MCF 10A (cell line): ENCODE data around the gene KDM5A. TPM values are rescaled to one million over a fixed set of nuclear protein-coding genes. Genes with fewer than 3 reads are reported as not detected.
"Not testable (repeated sequence)": the region's sequence is repeated elsewhere in the genome, so short reads cannot be mapped to it uniquely, and the experiment has no call there.

ENCODE experiments used
- BruUV-seq: library from RNA; stranded (reverse); fragments of 400-500 nt; replicated peaks from 2 replicates; lab custom pipeline; 2021; lab: Mats Ljungman, UMichigan
- CTCF ChIA-PET: fragments of 300-600 bp; sonication (Branson Sonifier 250); formaldehyde crosslinking; extraction: SDS; loops from one replicate; lab custom pipeline; 2021; ENCODE audit warnings: antibody characterized with exemption, inconsistent platforms; lab: Yijun Ruan, JAX
- POLR2A ChIA-PET: fragments of 300-600, 350-650 bp; sonication (Branson Sonifier 250); formaldehyde crosslinking; extraction: SDS; loops from one replicate; lab custom pipeline; 2020; ENCODE audit warnings: antibody characterized with exemption, inconsistent platforms; lab: Yijun Ruan, JAX
- DNase-seq: peaks from one replicate; pipeline ENCODE4 v3.0.0-alpha.2; 2018; ENCODE audit not compliant: unreplicated experiment
- H3K27ac Mint-ChIP-seq: one replicate; pipeline ENCODE4 v1.8.0; 2022; ENCODE audit warnings: mild to moderate bottlenecking, low read depth, mixed read lengths; ENCODE audit not compliant: unreplicated experiment
- H3K27me3 Mint-ChIP-seq: one replicate; pipeline ENCODE4 v1.8.0; 2022; ENCODE audit warnings: mixed read lengths; ENCODE audit not compliant: insufficient read depth, unreplicated experiment
- H3K36me3 Mint-ChIP-seq: one replicate; pipeline ENCODE4 v1.8.0; 2022; ENCODE audit warnings: mild to moderate bottlenecking, moderate library complexity, mixed read lengths; ENCODE audit not compliant: insufficient read depth, unreplicated experiment
- H3K4me1 Mint-ChIP-seq: one replicate; pipeline ENCODE4 v1.8.0; 2022; ENCODE audit warnings: mixed read lengths; ENCODE audit not compliant: insufficient read depth, unreplicated experiment
- H3K4me3 Mint-ChIP-seq: one replicate; pipeline ENCODE4 v1.8.0; 2022; ENCODE audit warnings: mild to moderate bottlenecking, moderate library complexity, mixed read lengths; ENCODE audit not compliant: unreplicated experiment
- H3K9me3 Mint-ChIP-seq: one replicate; pipeline ENCODE4 v1.8.0; 2022; ENCODE audit warnings: mixed read lengths; ENCODE audit not compliant: unreplicated experiment
- intact Hi-C: fragments of 100-400 bp; cut with micrococcal nuclease; formaldehyde crosslinking; loops from 2 replicates; pipeline ENCODE4 v1.14.1; 2022
- total RNA-seq: library from RNA; stranded (reverse); gene quantifications from 2 replicates; pipeline ENCODE4 v1.2.3, GENCODE V29; 2022
- TF ChIP-seq, protein P1 (sequence below): fragments of 200-600 bp; IDR thresholded peaks from one replicate; pipeline ENCODE4 v1.8.0; 2022; ENCODE audit warnings: antibody characterized with exemption, mild to moderate bottlenecking; ENCODE audit not compliant: unreplicated experiment

KDM5A gene
- total RNA-seq, 1 experiment from 2014 or later, result 58.0 TPM

DNA sequence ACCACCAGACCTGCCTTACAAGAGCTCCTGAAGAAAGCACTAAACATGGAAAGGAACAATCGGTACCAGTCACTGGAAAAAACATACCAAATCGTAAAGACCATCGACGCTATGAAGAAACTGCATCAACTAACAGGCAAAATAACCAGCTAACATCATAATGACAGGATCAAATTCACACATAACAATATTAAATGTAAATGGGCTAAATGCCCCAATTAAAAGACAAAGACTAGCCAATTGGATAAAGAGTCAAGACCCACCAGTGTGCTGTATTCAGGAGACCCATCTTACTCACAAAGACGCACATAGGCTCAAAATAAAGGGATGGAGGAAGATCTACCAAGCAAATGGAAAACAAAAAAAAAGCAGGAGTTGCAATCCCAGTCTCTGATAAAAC is 89.6 kb downstream of the KDM5A start:
- H3K27ac Mint-ChIP-seq, H3K4me3 Mint-ChIP-seq, BruUV-seq, intact Hi-C loops, DNase-seq, CTCF ChIA-PET, H3K27me3 Mint-ChIP-seq, H3K4me1 Mint-ChIP-seq: not testable (repeated sequence)
- POLR2A ChIA-PET, result interaction anchor here (0.9 kb wide), 1 partner anchor 11 kb away, joined by 3 read pairs; no protein-coding TSS in a partner anchor
- Mint-ChIP-seq H3K36me3 (peaks cover 87% of the 10 kb centered on the region), H3K9me3 (peaks cover 29% of the 10 kb centered on the region)

DNA sequence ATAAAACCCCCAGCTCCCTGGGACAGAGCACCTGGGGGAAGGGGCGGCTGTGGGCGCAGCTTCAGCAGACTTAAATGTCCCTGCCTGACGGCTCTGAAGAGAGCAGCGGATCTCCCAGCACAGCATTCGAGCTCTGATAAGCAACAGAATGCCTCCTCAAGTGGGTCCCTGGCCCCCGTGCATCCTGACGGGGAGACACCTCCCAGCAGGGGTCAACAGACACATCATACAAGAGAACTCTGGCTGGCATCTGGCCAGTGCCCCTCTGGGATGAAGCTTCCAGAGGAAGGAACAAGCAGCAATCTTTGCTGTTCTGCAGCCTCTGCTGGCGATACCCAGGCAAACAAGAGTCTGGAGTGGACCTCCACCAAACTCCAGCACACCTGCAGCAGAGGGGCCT is 91.1 kb downstream of the KDM5A start:
- Mint-ChIP-seq H3K9me3 (peaks cover 29% of the 10 kb centered on the region), H3K36me3 (peaks cover 88% of the 10 kb centered on the region)
- BruUV-seq, intact Hi-C loops, H3K4me3 Mint-ChIP-seq, H3K4me1 Mint-ChIP-seq, CTCF ChIA-PET, H3K27ac Mint-ChIP-seq, DNase-seq, H3K27me3 Mint-ChIP-seq: not testable (repeated sequence)
- POLR2A ChIA-PET, result interaction anchor here (1.0 kb wide), 1 partner anchor 15 kb away, joined by 5 read pairs; no protein-coding TSS in a partner anchor

DNA sequence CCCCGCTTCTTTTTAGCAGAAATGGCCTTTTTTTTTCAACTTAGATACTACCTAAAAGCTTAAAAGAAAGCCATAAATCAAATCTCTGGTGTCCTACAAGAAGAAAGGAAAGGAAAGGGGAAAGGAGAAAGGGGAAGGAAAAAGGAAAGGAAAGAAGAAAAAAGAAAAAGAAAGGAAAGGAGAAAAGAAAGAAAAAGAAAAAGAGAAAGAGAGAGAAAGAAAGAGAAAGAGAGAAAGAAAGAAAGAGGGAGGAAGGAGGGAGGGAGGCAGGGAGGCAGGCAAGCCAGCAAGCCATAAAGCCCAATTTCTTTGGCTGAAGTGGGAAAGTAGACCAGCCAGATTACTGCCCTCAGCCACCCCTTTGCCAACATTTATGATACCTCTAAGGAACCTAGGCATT is 94.0 kb downstream of the KDM5A start:
- ChIA-PET CTCF (no interaction called here), POLR2A (interaction anchor here (0.6 kb wide), 1 partner anchor 9 kb away, joined by 3 read pairs; no protein-coding TSS in a partner anchor)
- Mint-ChIP-seq H3K27me3 (no peaks in the 10 kb centered on the region), H3K27ac (no peak overlapping the region), H3K4me3 (no peak overlapping the region), H3K9me3 (peaks cover 22% of the 10 kb centered on the region), H3K4me1 (peaks cover 17% of the 10 kb centered on the region), H3K36me3 (peaks cover 87% of the 10 kb centered on the region)
- DNase-seq, result no peak
- BruUV-seq, result no TSS peak
- TF ChIP-seq, protein P1, sequence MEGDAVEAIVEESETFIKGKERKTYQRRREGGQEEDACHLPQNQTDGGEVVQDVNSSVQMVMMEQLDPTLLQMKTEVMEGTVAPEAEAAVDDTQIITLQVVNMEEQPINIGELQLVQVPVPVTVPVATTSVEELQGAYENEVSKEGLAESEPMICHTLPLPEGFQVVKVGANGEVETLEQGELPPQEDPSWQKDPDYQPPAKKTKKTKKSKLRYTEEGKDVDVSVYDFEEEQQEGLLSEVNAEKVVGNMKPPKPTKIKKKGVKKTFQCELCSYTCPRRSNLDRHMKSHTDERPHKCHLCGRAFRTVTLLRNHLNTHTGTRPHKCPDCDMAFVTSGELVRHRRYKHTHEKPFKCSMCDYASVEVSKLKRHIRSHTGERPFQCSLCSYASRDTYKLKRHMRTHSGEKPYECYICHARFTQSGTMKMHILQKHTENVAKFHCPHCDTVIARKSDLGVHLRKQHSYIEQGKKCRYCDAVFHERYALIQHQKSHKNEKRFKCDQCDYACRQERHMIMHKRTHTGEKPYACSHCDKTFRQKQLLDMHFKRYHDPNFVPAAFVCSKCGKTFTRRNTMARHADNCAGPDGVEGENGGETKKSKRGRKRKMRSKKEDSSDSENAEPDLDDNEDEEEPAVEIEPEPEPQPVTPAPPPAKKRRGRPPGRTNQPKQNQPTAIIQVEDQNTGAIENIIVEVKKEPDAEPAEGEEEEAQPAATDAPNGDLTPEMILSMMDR, result no peak
- intact Hi-C loops, result no loop called here

DNA sequence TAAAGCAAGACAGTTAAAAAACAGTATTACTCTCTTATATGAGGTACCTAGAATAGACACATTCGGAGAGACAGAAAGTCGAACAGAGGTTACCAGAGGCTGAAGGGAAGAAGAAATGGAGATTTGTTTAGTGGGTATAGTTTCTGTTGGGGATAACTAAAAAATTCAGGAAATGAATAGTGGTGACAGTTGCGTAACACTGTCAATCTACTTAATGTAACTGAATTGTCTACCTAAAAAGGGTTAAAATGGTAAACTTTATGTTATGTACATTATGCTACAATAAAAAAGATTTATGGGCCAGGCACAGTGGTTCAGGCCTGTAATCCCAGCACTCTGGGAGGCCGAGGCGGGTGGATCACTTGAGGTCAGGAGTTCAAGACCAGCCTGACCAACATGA is 95.9 kb downstream of the KDM5A start:
- Mint-ChIP-seq H3K4me1 (peaks cover 23% of the 10 kb centered on the region), H3K4me3 (no peak overlapping the region), H3K9me3 (peaks cover 4% of the 10 kb centered on the region), H3K27ac (no peak overlapping the region), H3K27me3 (no peaks in the 10 kb centered on the region), H3K36me3 (peaks cover 80% of the 10 kb centered on the region)
- intact Hi-C loops, result no loop called here
- no peak for DNase-seq
- TF ChIP-seq, protein P1, result no peak
- ChIA-PET POLR2A (interaction anchor here (0.6 to 1.5 kb wide), 2 partner anchors 11 to 108 kb away, joined by 3 to 5 read pairs; no protein-coding TSS in a partner anchor), CTCF (interaction anchor here (0.6 to 0.7 kb wide), 2 partner anchors 13 to 65 kb away, joined by 3 to 6 read pairs; no protein-coding TSS in a partner anchor)
- BruUV-seq, result no TSS peak

DNA sequence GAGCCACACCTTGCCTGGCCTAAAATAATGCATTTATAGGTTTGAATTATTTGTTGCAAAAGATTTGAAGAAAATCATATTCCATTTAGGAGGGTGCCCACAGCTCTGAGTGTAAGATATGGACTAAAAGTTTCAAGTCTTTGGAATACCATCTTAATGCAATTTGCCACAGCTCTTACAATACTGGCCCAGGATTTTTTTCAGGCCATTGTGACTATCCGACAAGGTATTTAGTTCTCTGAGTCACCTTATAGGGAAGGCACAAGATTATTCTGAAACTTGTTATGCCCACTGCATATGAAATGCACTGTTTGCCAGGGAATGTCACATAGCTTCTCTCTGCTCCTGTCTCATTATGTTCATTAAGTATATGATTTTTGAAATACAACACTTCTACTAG is 96.9 kb downstream of the KDM5A start:
- no peak overlapping the region for H3K27ac Mint-ChIP-seq
- ChIA-PET POLR2A (interaction anchor here (0.5 to 1.5 kb wide), 2 partner anchors 10 to 15 kb away, joined by 5 read pairs; no protein-coding TSS in a partner anchor), CTCF (interaction anchor here (0.7 kb wide), 1 partner anchor 28 kb away, joined by 4 read pairs; no protein-coding TSS in a partner anchor)
- no peaks in the 10 kb centered on the region for H3K27me3 Mint-ChIP-seq
- peaks cover 4% of the 10 kb centered on the region for H3K9me3 Mint-ChIP-seq
- DNase-seq, result no peak
- H3K4me1 Mint-ChIP-seq, result peaks cover 23% of the 10 kb centered on the region
- H3K4me3 Mint-ChIP-seq, result no peak overlapping the region
- intact Hi-C loops, result no loop called here
- TF ChIP-seq, protein P1, result no peak
- peaks cover 72% of the 10 kb centered on the region for H3K36me3 Mint-ChIP-seq
- BruUV-seq, result no TSS peak
